K562 (cell line): ENCODE data around the gene TMEM203. TPM values are rescaled to one million over a fixed set of nuclear protein-coding genes. Genes with fewer than 3 reads are reported as not detected.

Source experiments
- polyA plus RNA-seq, 8 experiments: library from polyadenylated mRNA; depleted of rRNA in 4 of 8; stranded (reverse) in 5 of 8; unstranded in 3 of 8; fragments of >200 nt; fragmentation: Nextera tagmentation in 2 of 8; fragmentation: Illumina TruSeq in 1 of 8; extraction: Ambion mirVana in 2 of 8; extraction: Trizol in 1 of 8; gene quantifications; 2 replicates each; pipeline versions ENCODE4 v1.2.1 to v1.2.3, GENCODE V29; 2011 to 2014; ENCODE audit warnings: inconsistent platforms in 1 of 8, missing spikeins in 1 of 8
- total RNA-seq, 7 experiments: library from RNA; depleted of rRNA in 6 of 7; stranded (reverse); fragments of >200 nt in 6 of 7; fragmentation: Illumina TruSeq in 2 of 7; extraction: Trizol in 2 of 7; gene quantifications; 2 replicates each; pipeline versions ENCODE4 v1.2.1 to v1.2.3, GENCODE V29; 2011 to 2021; ENCODE audit warnings: low replicate concordance in 1 of 7
- TF ChIP-seq, protein P1 (sequence below): fragments of 200-600 bp; sonication (generic); IDR thresholded peaks from one replicate; pipeline ENCODE4 v1.6.1; 2012; ENCODE audit warnings: mild to moderate bottlenecking, low read depth, low read length, inconsistent platforms

Gene TMEM203
- total and polyA plus RNA-seq, 9 of the 15 experiments (the other 6 are each of a cell fraction or from before 2014, with no cell fraction given), result 8.8 to 59.5 (median 37.6) TPM

- TF ChIP-seq, protein P1, sequence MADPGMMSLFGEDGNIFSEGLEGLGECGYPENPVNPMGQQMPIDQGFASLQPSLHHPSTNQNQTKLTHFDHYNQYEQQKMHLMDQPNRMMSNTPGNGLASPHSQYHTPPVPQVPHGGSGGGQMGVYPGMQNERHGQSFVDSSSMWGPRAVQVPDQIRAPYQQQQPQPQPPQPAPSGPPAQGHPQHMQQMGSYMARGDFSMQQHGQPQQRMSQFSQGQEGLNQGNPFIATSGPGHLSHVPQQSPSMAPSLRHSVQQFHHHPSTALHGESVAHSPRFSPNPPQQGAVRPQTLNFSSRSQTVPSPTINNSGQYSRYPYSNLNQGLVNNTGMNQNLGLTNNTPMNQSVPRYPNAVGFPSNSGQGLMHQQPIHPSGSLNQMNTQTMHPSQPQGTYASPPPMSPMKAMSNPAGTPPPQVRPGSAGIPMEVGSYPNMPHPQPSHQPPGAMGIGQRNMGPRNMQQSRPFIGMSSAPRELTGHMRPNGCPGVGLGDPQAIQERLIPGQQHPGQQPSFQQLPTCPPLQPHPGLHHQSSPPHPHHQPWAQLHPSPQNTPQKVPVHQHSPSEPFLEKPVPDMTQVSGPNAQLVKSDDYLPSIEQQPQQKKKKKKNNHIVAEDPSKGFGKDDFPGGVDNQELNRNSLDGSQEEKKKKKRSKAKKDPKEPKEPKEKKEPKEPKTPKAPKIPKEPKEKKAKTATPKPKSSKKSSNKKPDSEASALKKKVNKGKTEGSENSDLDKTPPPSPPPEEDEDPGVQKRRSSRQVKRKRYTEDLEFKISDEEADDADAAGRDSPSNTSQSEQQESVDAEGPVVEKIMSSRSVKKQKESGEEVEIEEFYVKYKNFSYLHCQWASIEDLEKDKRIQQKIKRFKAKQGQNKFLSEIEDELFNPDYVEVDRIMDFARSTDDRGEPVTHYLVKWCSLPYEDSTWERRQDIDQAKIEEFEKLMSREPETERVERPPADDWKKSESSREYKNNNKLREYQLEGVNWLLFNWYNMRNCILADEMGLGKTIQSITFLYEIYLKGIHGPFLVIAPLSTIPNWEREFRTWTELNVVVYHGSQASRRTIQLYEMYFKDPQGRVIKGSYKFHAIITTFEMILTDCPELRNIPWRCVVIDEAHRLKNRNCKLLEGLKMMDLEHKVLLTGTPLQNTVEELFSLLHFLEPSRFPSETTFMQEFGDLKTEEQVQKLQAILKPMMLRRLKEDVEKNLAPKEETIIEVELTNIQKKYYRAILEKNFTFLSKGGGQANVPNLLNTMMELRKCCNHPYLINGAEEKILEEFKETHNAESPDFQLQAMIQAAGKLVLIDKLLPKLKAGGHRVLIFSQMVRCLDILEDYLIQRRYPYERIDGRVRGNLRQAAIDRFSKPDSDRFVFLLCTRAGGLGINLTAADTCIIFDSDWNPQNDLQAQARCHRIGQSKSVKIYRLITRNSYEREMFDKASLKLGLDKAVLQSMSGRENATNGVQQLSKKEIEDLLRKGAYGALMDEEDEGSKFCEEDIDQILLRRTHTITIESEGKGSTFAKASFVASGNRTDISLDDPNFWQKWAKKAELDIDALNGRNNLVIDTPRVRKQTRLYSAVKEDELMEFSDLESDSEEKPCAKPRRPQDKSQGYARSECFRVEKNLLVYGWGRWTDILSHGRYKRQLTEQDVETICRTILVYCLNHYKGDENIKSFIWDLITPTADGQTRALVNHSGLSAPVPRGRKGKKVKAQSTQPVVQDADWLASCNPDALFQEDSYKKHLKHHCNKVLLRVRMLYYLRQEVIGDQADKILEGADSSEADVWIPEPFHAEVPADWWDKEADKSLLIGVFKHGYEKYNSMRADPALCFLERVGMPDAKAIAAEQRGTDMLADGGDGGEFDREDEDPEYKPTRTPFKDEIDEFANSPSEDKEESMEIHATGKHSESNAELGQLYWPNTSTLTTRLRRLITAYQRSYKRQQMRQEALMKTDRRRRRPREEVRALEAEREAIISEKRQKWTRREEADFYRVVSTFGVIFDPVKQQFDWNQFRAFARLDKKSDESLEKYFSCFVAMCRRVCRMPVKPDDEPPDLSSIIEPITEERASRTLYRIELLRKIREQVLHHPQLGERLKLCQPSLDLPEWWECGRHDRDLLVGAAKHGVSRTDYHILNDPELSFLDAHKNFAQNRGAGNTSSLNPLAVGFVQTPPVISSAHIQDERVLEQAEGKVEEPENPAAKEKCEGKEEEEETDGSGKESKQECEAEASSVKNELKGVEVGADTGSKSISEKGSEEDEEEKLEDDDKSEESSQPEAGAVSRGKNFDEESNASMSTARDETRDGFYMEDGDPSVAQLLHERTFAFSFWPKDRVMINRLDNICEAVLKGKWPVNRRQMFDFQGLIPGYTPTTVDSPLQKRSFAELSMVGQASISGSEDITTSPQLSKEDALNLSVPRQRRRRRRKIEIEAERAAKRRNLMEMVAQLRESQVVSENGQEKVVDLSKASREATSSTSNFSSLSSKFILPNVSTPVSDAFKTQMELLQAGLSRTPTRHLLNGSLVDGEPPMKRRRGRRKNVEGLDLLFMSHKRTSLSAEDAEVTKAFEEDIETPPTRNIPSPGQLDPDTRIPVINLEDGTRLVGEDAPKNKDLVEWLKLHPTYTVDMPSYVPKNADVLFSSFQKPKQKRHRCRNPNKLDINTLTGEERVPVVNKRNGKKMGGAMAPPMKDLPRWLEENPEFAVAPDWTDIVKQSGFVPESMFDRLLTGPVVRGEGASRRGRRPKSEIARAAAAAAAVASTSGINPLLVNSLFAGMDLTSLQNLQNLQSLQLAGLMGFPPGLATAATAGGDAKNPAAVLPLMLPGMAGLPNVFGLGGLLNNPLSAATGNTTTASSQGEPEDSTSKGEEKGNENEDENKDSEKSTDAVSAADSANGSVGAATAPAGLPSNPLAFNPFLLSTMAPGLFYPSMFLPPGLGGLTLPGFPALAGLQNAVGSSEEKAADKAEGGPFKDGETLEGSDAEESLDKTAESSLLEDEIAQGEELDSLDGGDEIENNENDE, result no peak
- TF ChIP-seq, all 486 proteins: peak for 102
These were observed 4.9 kb downstream of the TMEM203 start, which contains the start of gene TPRN (continued) for GRCh38 chr9:137200311-137201204.
